ENCODE results near the gene PRR33. TPM values are rescaled to one million over a fixed set of nuclear protein-coding genes. Genes with fewer than 3 reads are reported as not detected.

PRR33 gene
- total RNA-seq, 1 experiment from 2014 or later, result not detected

DNA sequence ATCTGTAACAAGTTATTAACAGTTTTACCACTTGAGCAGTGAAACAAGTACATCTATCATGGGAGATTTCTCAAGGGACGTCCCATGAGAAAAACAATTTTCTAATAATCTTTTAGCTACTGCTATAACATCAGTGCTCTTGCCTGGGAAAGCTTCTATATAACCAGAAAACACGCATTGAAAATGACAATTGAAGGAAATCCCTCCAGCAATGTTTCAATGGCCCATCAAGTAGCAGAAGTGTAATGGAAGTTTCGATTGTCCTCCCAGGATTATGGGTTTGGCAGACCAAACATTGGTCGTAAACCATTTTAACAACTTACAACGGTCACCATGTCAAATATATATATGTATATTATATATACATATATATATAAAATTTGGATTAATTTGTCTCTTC is 8.0 kb upstream of the PRR33 start:
- no peak overlapping the region for H2AFZ ChIP-seq (ENCODE audit: low read length)
- H3K9me3 ChIP-seq (ENCODE audit: low read length), result no peaks in the 10 kb centered on the region
- H3K9me2 ChIP-seq (replicated peaks; ENCODE audit: low read length), result no peaks in the 10 kb centered on the region
- no peaks in the 10 kb centered on the region for H3K79me2 ChIP-seq (ENCODE audit: low read length)
- ChIA-PET CTCF (no interaction called here), POLR2A (ENCODE audit: unreplicated experiment) (no interaction called here)
- no peak overlapping the region for H3K4me2 ChIP-seq (ENCODE audit: low read length)
- H3K27me3 ChIP-seq (ENCODE audit: low read length), result peaks cover 53% of the 10 kb centered on the region
- no TSS peak for BruUV-seq (replicated peaks)
- ATAC-seq, result no peak
- H3K27ac ChIP-seq (ENCODE audit: low read length), result no peak overlapping the region
- intact Hi-C loops (cut with micrococcal nuclease), result loop anchor here (10.0 kb wide), 1 partner anchor 45 kb away; the partner anchor contains the start of gene MRPL23
- H4K20me1 ChIP-seq (ENCODE audit: low read length), result no peaks in the 10 kb centered on the region
- H3F3A ChIP-seq (ENCODE audit: low read length, unreplicated experiment), result no peaks in the 10 kb centered on the region
- H3K36me3 ChIP-seq (ENCODE audit: low read depth, low read length), result no peaks in the 10 kb centered on the region
- no peaks in the 10 kb centered on the region for H3K4me1 ChIP-seq (ENCODE audit: insufficient read depth, low read length)
- no peak for TF ChIP-seq EZH2 (IDR thresholded peaks at IDR 0.05; ENCODE audit: low read length, unreplicated experiment)
- no peak for TF ChIP-seq EZH2phosphoT487 (IDR thresholded peaks at IDR 0.05; ENCODE audit: borderline replicate concordance, low read length)
- TF ChIP-seq, protein P1, sequence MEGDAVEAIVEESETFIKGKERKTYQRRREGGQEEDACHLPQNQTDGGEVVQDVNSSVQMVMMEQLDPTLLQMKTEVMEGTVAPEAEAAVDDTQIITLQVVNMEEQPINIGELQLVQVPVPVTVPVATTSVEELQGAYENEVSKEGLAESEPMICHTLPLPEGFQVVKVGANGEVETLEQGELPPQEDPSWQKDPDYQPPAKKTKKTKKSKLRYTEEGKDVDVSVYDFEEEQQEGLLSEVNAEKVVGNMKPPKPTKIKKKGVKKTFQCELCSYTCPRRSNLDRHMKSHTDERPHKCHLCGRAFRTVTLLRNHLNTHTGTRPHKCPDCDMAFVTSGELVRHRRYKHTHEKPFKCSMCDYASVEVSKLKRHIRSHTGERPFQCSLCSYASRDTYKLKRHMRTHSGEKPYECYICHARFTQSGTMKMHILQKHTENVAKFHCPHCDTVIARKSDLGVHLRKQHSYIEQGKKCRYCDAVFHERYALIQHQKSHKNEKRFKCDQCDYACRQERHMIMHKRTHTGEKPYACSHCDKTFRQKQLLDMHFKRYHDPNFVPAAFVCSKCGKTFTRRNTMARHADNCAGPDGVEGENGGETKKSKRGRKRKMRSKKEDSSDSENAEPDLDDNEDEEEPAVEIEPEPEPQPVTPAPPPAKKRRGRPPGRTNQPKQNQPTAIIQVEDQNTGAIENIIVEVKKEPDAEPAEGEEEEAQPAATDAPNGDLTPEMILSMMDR (conservative IDR thresholded peaks at IDR 0.05; ENCODE audit: low read depth, low read length), result no peak
- H3K4me3 ChIP-seq (ENCODE audit: low read length), result no peak overlapping the region
- no peak for DNase-seq
- no peak overlapping the region for H3K9ac ChIP-seq (ENCODE audit: low read length)

DNA sequence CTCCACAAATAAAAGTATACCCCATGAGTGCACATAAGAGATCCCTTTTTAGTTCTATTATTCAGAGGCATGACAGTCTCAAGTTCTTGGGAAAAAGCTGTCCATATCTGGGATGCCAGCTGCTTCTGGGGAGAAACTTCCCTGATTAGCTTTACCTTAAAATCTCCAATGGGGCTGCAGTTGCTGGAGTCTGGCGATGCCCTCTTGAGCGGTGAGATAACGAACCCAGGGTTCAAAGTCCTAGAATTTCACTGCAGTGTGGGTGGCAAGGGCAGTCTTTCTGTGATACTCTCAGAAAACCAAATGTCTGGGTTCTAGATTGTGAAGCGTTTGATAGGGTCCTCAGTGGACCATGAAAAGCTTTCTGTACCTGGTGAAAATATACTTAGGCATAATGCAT is 7.4 kb upstream of the PRR33 start:
- intact Hi-C loops (cut with micrococcal nuclease), result loop anchor here (10.0 kb wide), 1 partner anchor 46 kb away; the partner anchor contains the start of gene MRPL23
- no peaks in the 10 kb centered on the region for H3K9me2 ChIP-seq (replicated peaks; ENCODE audit: low read length)
- no peaks in the 10 kb centered on the region for H3F3A ChIP-seq (ENCODE audit: low read length, unreplicated experiment)
- H2AFZ ChIP-seq (ENCODE audit: low read length), result no peak overlapping the region
- DNase-seq (no peak), ATAC-seq (no peak)
- H3K4me1 ChIP-seq (ENCODE audit: insufficient read depth, low read length), result no peaks in the 10 kb centered on the region
- TF ChIP-seq EZH2phosphoT487 (IDR thresholded peaks at IDR 0.05; ENCODE audit: borderline replicate concordance, low read length), result no peak
- TF ChIP-seq EZH2 (IDR thresholded peaks at IDR 0.05; ENCODE audit: low read length, unreplicated experiment), result no peak
- TF ChIP-seq, protein P1 (conservative IDR thresholded peaks at IDR 0.05; ENCODE audit: low read depth, low read length), result no peak
- H3K79me2 ChIP-seq (ENCODE audit: low read length), result no peaks in the 10 kb centered on the region
- ChIA-PET CTCF (no interaction called here), POLR2A (ENCODE audit: unreplicated experiment) (no interaction called here)
- no peaks in the 10 kb centered on the region for H3K36me3 ChIP-seq (ENCODE audit: low read depth, low read length)
- no peak overlapping the region for H3K9ac ChIP-seq (ENCODE audit: low read length)
- no peak overlapping the region for H3K4me3 ChIP-seq (ENCODE audit: low read length)
- BruUV-seq (replicated peaks), result no TSS peak
- H3K9me3 ChIP-seq (ENCODE audit: low read length), result no peaks in the 10 kb centered on the region
- no peak overlapping the region for H3K4me2 ChIP-seq (ENCODE audit: low read length)
- H3K27ac ChIP-seq (ENCODE audit: low read length), result no peak overlapping the region
- no peaks in the 10 kb centered on the region for H4K20me1 ChIP-seq (ENCODE audit: low read length)
- H3K27me3 ChIP-seq (ENCODE audit: low read length), result peaks cover 53% of the 10 kb centered on the region

DNA sequence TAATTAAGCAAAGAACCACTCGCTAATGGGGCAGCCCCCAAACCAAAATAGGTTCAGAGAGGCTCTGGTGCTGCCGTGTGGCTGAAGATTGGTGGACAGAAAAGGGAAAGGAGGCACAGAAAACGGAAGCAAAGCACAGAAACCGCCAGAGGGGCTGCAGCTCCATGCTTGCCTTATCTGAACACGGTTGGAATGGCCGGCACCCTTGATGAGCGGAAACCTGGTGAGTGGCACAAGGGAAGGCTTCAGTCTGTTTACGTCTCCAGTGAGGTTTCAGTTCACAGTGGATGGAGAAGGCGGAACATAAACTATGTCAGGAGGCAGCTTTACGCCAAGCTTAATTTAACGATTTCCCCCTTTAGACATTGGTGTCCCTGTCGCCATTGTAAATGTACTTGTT is 5.2 kb upstream of the PRR33 start:
- Histone ChIP-seq H2AFZ (ENCODE audit: low read length) (no peak overlapping the region), H3K9me3 (ENCODE audit: low read length) (no peaks in the 10 kb centered on the region), H3K36me3 (ENCODE audit: low read depth, low read length) (no peaks in the 10 kb centered on the region), H3K4me1 (ENCODE audit: insufficient read depth, low read length) (no peaks in the 10 kb centered on the region), H4K20me1 (ENCODE audit: low read length) (no peaks in the 10 kb centered on the region), H3K9ac (ENCODE audit: low read length) (no peak overlapping the region), H3K4me3 (ENCODE audit: low read length) (no peak overlapping the region), H3F3A (ENCODE audit: low read length, unreplicated experiment) (no peaks in the 10 kb centered on the region), H3K27ac (ENCODE audit: low read length) (no peak overlapping the region), H3K27me3 (ENCODE audit: low read length) (peaks cover 45% of the 10 kb centered on the region), H3K4me2 (ENCODE audit: low read length) (no peak overlapping the region), H3K79me2 (ENCODE audit: low read length) (no peaks in the 10 kb centered on the region), H3K9me2 (replicated peaks; ENCODE audit: low read length) (no peaks in the 10 kb centered on the region)
- no peak for TF ChIP-seq EZH2 (IDR thresholded peaks at IDR 0.05; ENCODE audit: low read length, unreplicated experiment)
- TF ChIP-seq, protein P1 (conservative IDR thresholded peaks at IDR 0.05; ENCODE audit: low read depth, low read length), result no peak
- CTCF ChIA-PET, result no interaction called here
- POLR2A ChIA-PET (ENCODE audit: unreplicated experiment), result no interaction called here
- ATAC-seq (no peak), DNase-seq (no peak)
- BruUV-seq (replicated peaks), result no TSS peak
- intact Hi-C loops (cut with micrococcal nuclease), result loop anchor here (10.0 kb wide), 1 partner anchor 48 kb away; the partner anchor contains the start of gene MRPL23
